ENCODE results near the gene MED12.

GRCh38 chrX:71183341-71183740 lies 64.9 kb downstream of the MED12 start:
- no peak for TF ChIP-seq CTCF (IDR thresholded peaks at IDR 0.05; ENCODE audit: insufficient read depth, low read depth, low read length)
- no peak for TF ChIP-seq EZH2 (IDR thresholded peaks at IDR 0.05; ENCODE audit: insufficient read depth, low read length)

All from astrocyte (in vitro differentiated cells and primary cell).